ENCODE results near the gene PLCB1.

DNA sequence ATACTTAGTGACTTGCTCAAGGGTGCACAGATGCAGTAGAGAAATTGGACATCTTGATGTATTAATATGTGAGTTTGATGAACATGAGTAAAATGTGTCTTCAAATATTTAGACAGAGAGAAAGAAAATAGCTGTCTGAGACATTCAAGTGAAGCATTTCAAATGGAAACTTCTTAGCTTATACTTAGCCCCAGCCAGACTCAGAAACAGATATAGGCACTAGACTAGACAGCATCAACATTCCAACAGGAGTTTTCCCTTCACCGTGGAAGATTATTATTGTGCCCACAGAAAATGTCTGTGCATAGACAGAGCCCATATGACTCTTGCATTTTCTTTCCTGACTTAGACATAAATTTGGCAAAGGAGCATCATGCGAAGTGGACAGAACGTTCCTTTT is 443.0 kb downstream of the PLCB1 start:
- TF ChIP-seq FOS (IDR thresholded peaks at IDR 0.05; ENCODE audit: borderline replicate concordance, insufficient read depth, low read length) = no peak
- no peak for TF ChIP-seq POLR2A (IDR thresholded peaks at IDR 0.05; ENCODE audit: low read depth, low read length)
- TF ChIP-seq, protein P1, sequence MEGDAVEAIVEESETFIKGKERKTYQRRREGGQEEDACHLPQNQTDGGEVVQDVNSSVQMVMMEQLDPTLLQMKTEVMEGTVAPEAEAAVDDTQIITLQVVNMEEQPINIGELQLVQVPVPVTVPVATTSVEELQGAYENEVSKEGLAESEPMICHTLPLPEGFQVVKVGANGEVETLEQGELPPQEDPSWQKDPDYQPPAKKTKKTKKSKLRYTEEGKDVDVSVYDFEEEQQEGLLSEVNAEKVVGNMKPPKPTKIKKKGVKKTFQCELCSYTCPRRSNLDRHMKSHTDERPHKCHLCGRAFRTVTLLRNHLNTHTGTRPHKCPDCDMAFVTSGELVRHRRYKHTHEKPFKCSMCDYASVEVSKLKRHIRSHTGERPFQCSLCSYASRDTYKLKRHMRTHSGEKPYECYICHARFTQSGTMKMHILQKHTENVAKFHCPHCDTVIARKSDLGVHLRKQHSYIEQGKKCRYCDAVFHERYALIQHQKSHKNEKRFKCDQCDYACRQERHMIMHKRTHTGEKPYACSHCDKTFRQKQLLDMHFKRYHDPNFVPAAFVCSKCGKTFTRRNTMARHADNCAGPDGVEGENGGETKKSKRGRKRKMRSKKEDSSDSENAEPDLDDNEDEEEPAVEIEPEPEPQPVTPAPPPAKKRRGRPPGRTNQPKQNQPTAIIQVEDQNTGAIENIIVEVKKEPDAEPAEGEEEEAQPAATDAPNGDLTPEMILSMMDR (IDR thresholded peaks at IDR 0.05; ENCODE audit: extremely low read depth in 1 of 2, insufficient read depth in 1 of 2, low read depth in 1 of 2, low read length in 2 of 2) = no peak
- TF ChIP-seq POLR2AphosphoS5 (IDR thresholded peaks at IDR 0.05; ENCODE audit: insufficient read depth, low read depth, low read length) = no peak
- TF ChIP-seq GATA2 (IDR thresholded peaks at IDR 0.05; ENCODE audit: insufficient read depth, insufficient read length, low read depth, low read length) = no peak
- TF ChIP-seq, protein P2, sequence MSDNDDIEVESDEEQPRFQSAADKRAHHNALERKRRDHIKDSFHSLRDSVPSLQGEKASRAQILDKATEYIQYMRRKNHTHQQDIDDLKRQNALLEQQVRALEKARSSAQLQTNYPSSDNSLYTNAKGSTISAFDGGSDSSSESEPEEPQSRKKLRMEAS (IDR thresholded peaks at IDR 0.05; ENCODE audit: insufficient read depth, insufficient read length) = no peak
- no peak for TF ChIP-seq EZH2 (IDR thresholded peaks at IDR 0.05; ENCODE audit: borderline replicate concordance, low read depth, low read length, severe bottlenecking)
- no peak for TF ChIP-seq JUN (IDR thresholded peaks at IDR 0.05; ENCODE audit: borderline replicate concordance, insufficient read depth, insufficient read length, low read depth)
